ENCODE measurements around the gene SRMS. TPM values are rescaled to one million over a fixed set of nuclear protein-coding genes. Genes with fewer than 3 reads are reported as not detected.

The SRMS gene
- total and polyA plus RNA-seq, 2 of the 13 experiments (the other 11 are each of a cell fraction or from before 2014, with no cell fraction given) = not detected

- TF ChIP-seq NR2F6 (IDR thresholded peaks at IDR 0.05) (no peak), NR2F6 (CRISPR knock-in tag; IDR thresholded peaks at IDR 0.05) (peak; percentile 21; the same call in 1 of the 2 replicates), HNF1A (IDR thresholded peaks at IDR 0.05; ENCODE audit: low read depth) (no peak), HNF1A (CRISPR knock-in tag; IDR thresholded peaks at IDR 0.05; ENCODE audit: borderline replicate concordance) (0 out of 2 replicates have a peak, but pooled peaks have one; percentile 17), ZFP36L1 (CRISPR knock-in tag; IDR thresholded peaks at IDR 0.05) (no peak), ZNF275 (CRISPR knock-in tag; IDR thresholded peaks at IDR 0.05; ENCODE audit: borderline replicate concordance) (no peak), IRF2 (CRISPR knock-in tag; IDR thresholded peaks at IDR 0.05) (peak; percentile 32; the same call in 1 of the 2 replicates), CHD2 (IDR thresholded peaks at IDR 0.05; ENCODE audit: low read depth, low read length) (no peak), TBX3 (IDR thresholded peaks at IDR 0.05; ENCODE audit: borderline replicate concordance) (no peak), ZNF720 (CRISPR knock-in tag; IDR thresholded peaks at IDR 0.05) (no peak)
- TF ChIP-seq, protein P1, sequence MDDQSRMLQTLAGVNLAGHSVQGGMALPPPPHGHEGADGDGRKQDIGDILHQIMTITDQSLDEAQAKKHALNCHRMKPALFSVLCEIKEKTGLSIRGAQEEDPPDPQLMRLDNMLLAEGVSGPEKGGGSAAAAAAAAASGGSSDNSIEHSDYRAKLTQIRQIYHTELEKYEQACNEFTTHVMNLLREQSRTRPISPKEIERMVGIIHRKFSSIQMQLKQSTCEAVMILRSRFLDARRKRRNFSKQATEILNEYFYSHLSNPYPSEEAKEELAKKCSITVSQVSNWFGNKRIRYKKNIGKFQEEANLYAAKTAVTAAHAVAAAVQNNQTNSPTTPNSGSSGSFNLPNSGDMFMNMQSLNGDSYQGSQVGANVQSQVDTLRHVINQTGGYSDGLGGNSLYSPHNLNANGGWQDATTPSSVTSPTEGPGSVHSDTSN (CRISPR knock-in tag; IDR thresholded peaks at IDR 0.05; ENCODE audit: borderline replicate concordance) = no peak
- TF ChIP-seq, protein P2, sequence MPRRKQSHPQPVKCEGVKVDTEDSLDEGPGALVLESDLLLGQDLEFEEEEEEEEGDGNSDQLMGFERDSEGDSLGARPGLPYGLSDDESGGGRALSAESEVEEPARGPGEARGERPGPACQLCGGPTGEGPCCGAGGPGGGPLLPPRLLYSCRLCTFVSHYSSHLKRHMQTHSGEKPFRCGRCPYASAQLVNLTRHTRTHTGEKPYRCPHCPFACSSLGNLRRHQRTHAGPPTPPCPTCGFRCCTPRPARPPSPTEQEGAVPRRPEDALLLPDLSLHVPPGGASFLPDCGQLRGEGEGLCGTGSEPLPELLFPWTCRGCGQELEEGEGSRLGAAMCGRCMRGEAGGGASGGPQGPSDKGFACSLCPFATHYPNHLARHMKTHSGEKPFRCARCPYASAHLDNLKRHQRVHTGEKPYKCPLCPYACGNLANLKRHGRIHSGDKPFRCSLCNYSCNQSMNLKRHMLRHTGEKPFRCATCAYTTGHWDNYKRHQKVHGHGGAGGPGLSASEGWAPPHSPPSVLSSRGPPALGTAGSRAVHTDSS (CRISPR knock-in tag; conservative IDR thresholded peaks at IDR 0.05) = no peak
- TF ChIP-seq, protein P3, sequence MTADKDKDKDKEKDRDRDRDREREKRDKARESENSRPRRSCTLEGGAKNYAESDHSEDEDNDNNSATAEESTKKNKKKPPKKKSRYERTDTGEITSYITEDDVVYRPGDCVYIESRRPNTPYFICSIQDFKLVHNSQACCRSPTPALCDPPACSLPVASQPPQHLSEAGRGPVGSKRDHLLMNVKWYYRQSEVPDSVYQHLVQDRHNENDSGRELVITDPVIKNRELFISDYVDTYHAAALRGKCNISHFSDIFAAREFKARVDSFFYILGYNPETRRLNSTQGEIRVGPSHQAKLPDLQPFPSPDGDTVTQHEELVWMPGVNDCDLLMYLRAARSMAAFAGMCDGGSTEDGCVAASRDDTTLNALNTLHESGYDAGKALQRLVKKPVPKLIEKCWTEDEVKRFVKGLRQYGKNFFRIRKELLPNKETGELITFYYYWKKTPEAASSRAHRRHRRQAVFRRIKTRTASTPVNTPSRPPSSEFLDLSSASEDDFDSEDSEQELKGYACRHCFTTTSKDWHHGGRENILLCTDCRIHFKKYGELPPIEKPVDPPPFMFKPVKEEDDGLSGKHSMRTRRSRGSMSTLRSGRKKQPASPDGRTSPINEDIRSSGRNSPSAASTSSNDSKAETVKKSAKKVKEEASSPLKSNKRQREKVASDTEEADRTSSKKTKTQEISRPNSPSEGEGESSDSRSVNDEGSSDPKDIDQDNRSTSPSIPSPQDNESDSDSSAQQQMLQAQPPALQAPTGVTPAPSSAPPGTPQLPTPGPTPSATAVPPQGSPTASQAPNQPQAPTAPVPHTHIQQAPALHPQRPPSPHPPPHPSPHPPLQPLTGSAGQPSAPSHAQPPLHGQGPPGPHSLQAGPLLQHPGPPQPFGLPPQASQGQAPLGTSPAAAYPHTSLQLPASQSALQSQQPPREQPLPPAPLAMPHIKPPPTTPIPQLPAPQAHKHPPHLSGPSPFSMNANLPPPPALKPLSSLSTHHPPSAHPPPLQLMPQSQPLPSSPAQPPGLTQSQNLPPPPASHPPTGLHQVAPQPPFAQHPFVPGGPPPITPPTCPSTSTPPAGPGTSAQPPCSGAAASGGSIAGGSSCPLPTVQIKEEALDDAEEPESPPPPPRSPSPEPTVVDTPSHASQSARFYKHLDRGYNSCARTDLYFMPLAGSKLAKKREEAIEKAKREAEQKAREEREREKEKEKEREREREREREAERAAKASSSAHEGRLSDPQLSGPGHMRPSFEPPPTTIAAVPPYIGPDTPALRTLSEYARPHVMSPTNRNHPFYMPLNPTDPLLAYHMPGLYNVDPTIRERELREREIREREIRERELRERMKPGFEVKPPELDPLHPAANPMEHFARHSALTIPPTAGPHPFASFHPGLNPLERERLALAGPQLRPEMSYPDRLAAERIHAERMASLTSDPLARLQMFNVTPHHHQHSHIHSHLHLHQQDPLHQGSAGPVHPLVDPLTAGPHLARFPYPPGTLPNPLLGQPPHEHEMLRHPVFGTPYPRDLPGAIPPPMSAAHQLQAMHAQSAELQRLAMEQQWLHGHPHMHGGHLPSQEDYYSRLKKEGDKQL (CRISPR knock-in tag; IDR thresholded peaks at IDR 0.05; ENCODE audit: low read depth) = 0 out of 2 replicates have a peak, but pooled peaks have one; percentile 26
Observed at GRCh38 chr20:63580796-63581461, 33.4 kb upstream of the SRMS start (continued).
